Measurements from ENCODE around the gene HOXD11. TPM values are rescaled to one million over a fixed set of nuclear protein-coding genes. Genes with fewer than 3 reads are reported as not detected.

Gene HOXD11
- total and polyA plus RNA-seq, 8 donors = not detected

- Histone ChIP-seq H3K9me3 (peaks cover 0 to 3% (median 0%) of the 10 kb centered on the region in 4 donors), H3K27ac (no peak overlapping the region), H3K27me3 (peaks cover 34 to 95% (median 77%) of the 10 kb centered on the region in 3 donors), H3K4me3 (peak overlapping the region; percentile 16 to 50 (median 33)), H3K36me3 (no peaks in the 10 kb centered on the region), H3K4me1 (peaks cover 16 to 41% (median 25%) of the 10 kb centered on the region in 4 donors)
- intact Hi-C loops (cut with DNase I; ENCODE audit: low total_unique reads) = no loop called here
- WGBS, 5 donors = 6 to 9% (median 8%) methylated on average over 20 to 38 of the region's 38 CpGs
- DNase-seq = peak in 1 of 2 donors; percentile 31
- TF ChIP-seq POLR2AphosphoS5 (IDR thresholded peaks at IDR 0.05) (no peak), POLR2A (IDR thresholded peaks at IDR 0.05) (no peak), EP300 (IDR thresholded peaks at IDR 0.05) (no peak)
- TF ChIP-seq, protein P1, sequence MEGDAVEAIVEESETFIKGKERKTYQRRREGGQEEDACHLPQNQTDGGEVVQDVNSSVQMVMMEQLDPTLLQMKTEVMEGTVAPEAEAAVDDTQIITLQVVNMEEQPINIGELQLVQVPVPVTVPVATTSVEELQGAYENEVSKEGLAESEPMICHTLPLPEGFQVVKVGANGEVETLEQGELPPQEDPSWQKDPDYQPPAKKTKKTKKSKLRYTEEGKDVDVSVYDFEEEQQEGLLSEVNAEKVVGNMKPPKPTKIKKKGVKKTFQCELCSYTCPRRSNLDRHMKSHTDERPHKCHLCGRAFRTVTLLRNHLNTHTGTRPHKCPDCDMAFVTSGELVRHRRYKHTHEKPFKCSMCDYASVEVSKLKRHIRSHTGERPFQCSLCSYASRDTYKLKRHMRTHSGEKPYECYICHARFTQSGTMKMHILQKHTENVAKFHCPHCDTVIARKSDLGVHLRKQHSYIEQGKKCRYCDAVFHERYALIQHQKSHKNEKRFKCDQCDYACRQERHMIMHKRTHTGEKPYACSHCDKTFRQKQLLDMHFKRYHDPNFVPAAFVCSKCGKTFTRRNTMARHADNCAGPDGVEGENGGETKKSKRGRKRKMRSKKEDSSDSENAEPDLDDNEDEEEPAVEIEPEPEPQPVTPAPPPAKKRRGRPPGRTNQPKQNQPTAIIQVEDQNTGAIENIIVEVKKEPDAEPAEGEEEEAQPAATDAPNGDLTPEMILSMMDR (IDR thresholded peaks at IDR 0.05) = no peak
These were observed 39.3 kb upstream of the HOXD11 start for GRCh38 chr2:176067589-176068418.

DNA sequence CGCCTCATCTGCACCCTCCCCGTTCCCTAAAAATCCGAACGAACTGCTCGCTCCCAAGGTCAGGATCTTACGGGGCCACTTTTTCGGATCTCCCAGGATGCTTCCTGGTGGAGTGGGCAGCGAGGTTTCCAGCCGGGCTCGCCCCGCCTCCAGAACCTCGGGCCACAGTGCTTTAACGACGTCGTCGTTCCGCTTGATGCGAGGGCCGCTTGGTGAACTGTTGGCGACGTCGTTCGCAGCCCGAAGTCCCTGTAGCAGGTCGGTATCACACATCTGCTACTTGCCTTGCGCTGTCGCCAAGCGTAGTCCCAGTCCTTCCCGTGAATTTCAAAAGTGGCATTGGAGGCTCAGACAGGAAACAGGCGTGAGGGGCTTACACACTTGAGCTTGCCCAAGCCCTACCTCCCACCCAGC, 38.7 kb upstream of the HOXD11 start:
- intact Hi-C loops (cut with DNase I; ENCODE audit: low total_unique reads) = no loop called here
- Histone ChIP-seq H3K4me1 (peaks cover 19 to 41% (median 25%) of the 10 kb centered on the region in 4 donors), H3K9me3 (peaks cover 0 to 7% (median 0%) of the 10 kb centered on the region in 4 donors), H3K4me3 (peak overlapping the region in 1 of 4 donors; percentile 19), H3K27ac (no peak overlapping the region), H3K36me3 (no peaks in the 10 kb centered on the region), H3K27me3 (peaks cover 34 to 96% (median 83%) of the 10 kb centered on the region in 3 donors)
- 4 to 11% (median 10%) methylated on average over 10 to 30 of the region's 30 CpGs for WGBS, 5 donors
- TF ChIP-seq EP300 (IDR thresholded peaks at IDR 0.05) = no peak
- no peak for TF ChIP-seq POLR2A (IDR thresholded peaks at IDR 0.05)
- TF ChIP-seq, protein P1 (IDR thresholded peaks at IDR 0.05) = no peak
- TF ChIP-seq POLR2AphosphoS5 (IDR thresholded peaks at IDR 0.05) = no peak
- DNase-seq = no peak

- intact Hi-C loops (cut with DNase I; ENCODE audit: low total_unique reads) = no loop called here
- Histone ChIP-seq H3K4me3 (no peak overlapping the region), H3K36me3 (no peaks in the 10 kb centered on the region), H3K4me1 (peaks cover 20 to 40% (median 25%) of the 10 kb centered on the region in 4 donors), H3K27me3 (peaks cover 41 to 100% (median 100%) of the 10 kb centered on the region in 3 donors), H3K27ac (no peak overlapping the region), H3K9me3 (peaks cover 0 to 10% (median 2%) of the 10 kb centered on the region in 4 donors)
- no peak for DNase-seq
- TF ChIP-seq POLR2A (IDR thresholded peaks at IDR 0.05) (no peak), POLR2AphosphoS5 (IDR thresholded peaks at IDR 0.05) (no peak), EP300 (IDR thresholded peaks at IDR 0.05) (no peak)
- TF ChIP-seq, protein P1 (IDR thresholded peaks at IDR 0.05) = no peak
- WGBS, 5 donors = 6 to 16% (median 8%) methylated on average over 19 to 58 of the region's 58 CpGs
These were observed 35.5 kb upstream of the HOXD11 start for GRCh38 chr2:176071330-176072291.

GRCh38 chr2:176072292-176072669, 34.8 kb upstream of the HOXD11 start:
- no peak overlapping the region for H3K4me3 ChIP-seq
- peaks cover 0 to 12% (median 2%) of the 10 kb centered on the region in 4 donors for H3K9me3 ChIP-seq
- DNase-seq = no peak
- intact Hi-C loops (cut with DNase I; ENCODE audit: low total_unique reads) = no loop called here
- peaks cover 40 to 100% (median 100%) of the 10 kb centered on the region in 3 donors for H3K27me3 ChIP-seq
- no peaks in the 10 kb centered on the region for H3K36me3 ChIP-seq
- peaks cover 15 to 33% (median 20%) of the 10 kb centered on the region in 4 donors for H3K4me1 ChIP-seq
- TF ChIP-seq, protein P1 (IDR thresholded peaks at IDR 0.05) = no peak
- TF ChIP-seq POLR2A (IDR thresholded peaks at IDR 0.05) (no peak), POLR2AphosphoS5 (IDR thresholded peaks at IDR 0.05) (no peak), EP300 (IDR thresholded peaks at IDR 0.05) (no peak)
- no peak overlapping the region for H3K27ac ChIP-seq
- WGBS, 5 donors = 14 to 31% (median 27%) methylated on average over 5 of the region's 5 CpGs

All from stomach (tissue), 9 donors.